ENCODE results near the gene PAFAH1B2.

DNA sequence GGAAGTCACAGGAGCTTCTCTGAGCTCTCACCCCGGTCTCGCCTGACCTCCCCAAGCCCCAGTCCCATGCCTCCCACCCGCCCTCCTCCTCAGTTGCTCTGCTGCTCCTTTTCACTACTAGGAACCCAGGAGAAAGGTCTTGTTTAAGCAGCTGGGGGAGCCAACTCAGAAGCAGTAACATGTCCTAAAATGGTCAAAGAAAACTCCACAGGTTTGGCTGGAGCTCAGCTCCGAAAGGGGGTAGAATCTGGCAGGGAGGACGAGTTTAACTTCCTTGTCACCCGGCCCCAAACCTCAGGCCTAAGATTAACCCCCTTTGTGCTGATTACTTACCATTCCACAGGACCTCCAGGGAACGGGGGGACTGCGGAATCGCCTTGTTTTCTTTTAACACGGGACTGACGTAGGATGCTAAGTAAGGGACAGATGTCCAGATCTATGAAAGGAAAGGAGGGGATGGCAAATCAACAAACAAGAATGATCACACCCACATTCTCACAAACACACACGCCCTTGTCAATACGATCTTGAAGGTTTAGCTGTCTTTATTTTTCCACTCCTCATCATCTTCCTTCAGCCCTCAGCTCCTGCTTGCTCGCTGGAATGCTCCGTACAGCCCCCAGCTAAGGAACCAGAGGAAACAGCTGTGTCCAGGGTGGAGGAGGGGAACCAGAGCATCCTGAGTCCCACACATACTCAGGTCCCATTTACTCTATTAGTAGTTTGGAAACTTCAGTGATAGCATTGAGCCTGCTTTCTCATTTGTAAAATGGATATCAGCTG is 74.2 kb downstream of the PAFAH1B2 start:
- TF ChIP-seq, protein P1, sequence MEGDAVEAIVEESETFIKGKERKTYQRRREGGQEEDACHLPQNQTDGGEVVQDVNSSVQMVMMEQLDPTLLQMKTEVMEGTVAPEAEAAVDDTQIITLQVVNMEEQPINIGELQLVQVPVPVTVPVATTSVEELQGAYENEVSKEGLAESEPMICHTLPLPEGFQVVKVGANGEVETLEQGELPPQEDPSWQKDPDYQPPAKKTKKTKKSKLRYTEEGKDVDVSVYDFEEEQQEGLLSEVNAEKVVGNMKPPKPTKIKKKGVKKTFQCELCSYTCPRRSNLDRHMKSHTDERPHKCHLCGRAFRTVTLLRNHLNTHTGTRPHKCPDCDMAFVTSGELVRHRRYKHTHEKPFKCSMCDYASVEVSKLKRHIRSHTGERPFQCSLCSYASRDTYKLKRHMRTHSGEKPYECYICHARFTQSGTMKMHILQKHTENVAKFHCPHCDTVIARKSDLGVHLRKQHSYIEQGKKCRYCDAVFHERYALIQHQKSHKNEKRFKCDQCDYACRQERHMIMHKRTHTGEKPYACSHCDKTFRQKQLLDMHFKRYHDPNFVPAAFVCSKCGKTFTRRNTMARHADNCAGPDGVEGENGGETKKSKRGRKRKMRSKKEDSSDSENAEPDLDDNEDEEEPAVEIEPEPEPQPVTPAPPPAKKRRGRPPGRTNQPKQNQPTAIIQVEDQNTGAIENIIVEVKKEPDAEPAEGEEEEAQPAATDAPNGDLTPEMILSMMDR (conservative IDR thresholded peaks at IDR 0.05; ENCODE audit: low read depth, low read length), result no peak
- no peak for TF ChIP-seq EZH2 (IDR thresholded peaks at IDR 0.05; ENCODE audit: borderline replicate concordance, low read depth, low read length, poor library complexity, severe bottlenecking)
